GF-D8 (cell line): ENCODE results near the gene LIG3.
A peak's percentile ranks its signal among the peaks of the same experiment; 100 is the strongest.
"Not testable (repeated sequence)": the region's sequence is repeated elsewhere in the genome, so short reads cannot be mapped to it uniquely, and the experiment has no call there.

Experiments
- DNase-seq: peaks from one replicate; lab custom pipeline; 2025; lab: John Stamatoyannopoulos, UW

The LIG3 gene

GRCh38 chr17:34980353-34980680 lies at the start of gene LIG3:
TSS of gene LIG3 (plus strand) at chr17:34980512. CDS start at chr17:34983006, 2,494 bp downstream.
- DNase-seq, result peak; percentile 50

GRCh38 chr17:34950780-34951179 lies 29.5 kb upstream of the LIG3 start:
- DNase-seq, result not testable (repeated sequence)

DNA sequence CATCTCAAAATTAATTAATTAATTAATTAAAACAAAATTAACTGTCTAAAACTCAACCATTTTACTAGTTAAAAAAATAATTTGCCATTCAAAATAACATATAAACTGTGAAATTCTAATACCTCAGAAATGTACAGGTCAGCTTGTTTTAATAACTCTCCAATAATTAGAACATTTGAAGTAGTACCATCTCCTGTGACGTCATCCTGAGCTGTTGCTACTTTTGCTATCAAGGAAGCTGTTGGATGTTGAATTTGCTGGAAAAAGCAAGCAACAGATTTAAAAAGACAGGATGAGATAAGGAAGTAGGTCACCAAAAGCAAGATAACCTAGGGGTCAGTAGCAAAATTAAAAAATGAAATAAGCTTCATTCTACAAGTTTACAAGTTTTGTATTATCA lies 21.9 kb upstream of the LIG3 start:
- no peak for DNase-seq

- peak; percentile 54 for DNase-seq
Observed at GRCh38 chr17:34961093-34961911, 19.0 kb upstream of the LIG3 start, which contains the start of the genes CCT6B and ZNF830. TSS of gene CCT6B (minus strand) at chr17:34961460. CDS start at chr17:34961393, 67 bp downstream. TSS of gene ZNF830 (plus strand) at chr17:34961540. CDS start at chr17:34961567, 27 bp downstream.

- DNase-seq, result no peak
Observed at GRCh38 chr17:34974179-34974578, 6.1 kb upstream of the LIG3 start.

DNA sequence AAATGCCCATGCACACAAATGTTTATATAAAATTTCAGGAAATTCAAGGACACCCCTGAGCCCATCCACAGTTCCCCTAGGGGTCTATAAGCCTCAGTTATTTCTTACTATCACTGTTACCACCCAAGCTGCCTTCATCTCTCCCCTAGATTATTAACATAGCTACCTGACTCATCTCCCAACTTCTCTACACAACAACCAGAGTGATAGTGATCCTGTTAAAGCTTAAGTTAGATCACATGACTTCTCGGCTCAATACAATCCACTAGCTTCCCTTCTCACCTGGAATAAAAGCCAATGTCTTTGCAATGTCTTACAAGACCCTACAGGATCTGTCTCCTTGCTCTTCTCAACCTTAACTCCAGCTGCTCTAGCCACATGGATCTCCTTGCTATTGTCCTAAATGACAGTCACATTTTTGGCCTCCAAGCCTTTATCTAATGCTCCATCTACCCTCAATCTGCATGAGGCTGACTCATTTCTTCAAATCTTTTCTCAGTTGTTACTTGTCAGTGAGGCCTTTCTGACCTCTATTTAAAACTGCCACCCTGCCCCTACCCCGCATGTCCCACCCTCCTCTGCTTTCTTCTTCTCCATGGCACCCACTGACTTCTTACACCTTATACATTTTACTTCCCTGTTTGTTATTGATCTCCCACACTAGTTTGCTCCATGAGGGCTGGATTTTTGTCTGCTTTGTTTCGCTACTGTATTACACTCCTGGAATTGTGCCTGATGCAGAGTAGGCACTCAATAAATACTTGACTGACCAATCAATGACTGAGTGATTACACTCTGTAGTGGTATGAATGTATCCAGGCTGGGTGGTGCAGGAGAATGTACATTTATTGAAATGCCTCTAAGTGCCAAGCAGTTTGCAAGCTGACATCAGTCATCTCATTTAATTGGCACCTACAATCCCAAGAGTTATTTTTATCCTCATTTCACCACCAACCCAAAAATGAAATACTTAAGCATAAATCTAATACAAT lies 5.2 kb upstream of the LIG3 start:
- DNase-seq, result no peak

DNA sequence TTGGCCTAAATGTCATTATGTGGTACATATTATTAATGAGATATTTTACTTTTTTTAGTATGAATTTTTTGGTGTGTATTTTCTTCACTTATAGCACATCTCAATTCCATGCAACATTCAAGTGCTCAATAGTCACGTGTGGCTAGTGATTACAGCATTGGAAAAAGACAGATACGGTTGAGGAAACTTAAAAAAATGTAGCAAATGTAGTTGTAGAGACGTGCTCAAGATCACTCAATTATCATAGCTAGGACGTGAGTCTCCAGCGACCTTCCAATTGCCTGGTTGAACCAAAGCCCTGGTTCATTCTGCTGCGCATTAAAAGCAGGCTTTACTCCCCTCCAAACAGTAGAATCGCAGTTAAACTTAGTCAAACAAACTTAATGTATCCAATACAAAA lies 1.2 kb upstream of the LIG3 start:
- DNase-seq, result no peak

GRCh38 chr17:34979650-34980352 lies 511 bp upstream of the LIG3 start:
- DNase-seq, result no peak

DNA sequence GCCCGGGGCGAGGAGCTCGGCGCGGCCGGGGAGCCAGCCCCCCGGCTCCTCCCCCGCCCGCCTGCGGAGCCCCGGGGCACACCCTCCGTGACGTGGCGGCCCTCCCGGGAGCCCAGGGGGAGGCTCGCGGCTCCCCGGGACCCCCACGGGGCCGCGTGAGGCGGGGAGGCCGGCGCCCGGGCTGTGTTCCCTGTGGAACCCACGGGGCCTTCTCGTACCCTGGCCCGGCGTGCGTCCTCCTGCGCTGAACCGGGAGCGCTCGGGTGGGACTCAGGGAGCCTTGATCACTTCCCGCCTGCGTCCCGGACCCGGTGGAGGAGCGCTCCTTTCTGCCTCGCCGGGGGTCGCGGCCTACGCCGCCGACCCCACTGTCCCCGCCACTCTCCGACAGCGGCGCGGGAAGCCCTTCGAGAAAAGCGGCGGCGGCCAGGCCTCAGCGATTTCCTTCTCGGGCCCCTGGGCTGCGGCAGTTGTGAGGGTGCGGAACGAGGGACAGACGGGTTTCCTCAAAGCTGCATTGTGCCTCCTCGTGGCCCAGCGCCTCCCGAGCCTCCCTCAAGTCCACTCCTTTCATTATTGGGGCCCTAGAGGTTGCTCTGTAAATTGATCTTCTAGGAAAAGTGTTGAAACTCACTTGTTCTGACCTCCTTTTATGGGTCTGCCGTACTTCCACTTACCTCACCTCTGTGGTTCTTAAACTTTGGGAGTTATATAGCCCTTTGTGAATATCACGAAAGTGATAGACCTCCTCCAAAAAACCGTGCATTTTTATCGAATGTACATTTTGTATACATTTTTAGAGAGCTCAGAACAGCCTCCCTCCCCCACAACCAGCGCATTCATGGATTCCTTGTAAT lies 597 bp downstream of the LIG3 start:
- peak; percentile 82 for DNase-seq

DNA sequence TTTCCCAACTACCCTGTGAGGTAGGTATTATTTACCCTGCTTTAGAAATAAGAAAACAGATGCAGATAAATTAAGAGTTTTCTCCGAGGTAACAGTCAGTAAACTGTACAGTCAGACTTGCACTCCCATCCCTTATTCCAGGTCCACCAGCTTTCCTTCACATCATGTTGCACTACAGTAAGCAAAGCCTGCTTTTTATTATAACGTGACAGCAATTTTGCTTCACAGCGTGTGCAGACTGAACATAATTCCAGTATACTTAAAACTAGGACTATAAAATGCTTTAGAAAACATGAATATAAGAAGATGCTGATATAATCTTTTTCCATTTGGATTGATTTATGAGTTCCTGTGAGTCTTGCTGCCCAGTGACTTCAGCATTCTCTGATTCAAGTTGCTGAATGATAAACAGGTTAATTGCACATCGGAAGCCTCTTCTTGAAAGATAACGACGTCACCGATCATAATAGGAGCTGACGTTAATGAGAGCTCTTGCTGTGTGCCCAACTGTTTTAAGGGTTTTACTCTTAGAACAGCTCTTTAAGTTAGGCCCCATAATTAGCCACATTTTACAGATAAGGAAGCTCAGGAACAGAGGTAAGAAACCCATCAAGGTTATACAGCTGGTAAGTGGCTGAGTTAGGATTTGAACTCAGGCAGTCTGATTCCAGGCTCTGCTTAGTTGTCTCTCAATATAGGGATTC lies 1.4 kb downstream of the LIG3 start:
- DNase-seq, result peak; percentile 3

- no peak for DNase-seq
Observed at GRCh38 chr17:34987232-34987631, 6.9 kb downstream of the LIG3 start.

- peak; percentile 47 for DNase-seq
Observed at GRCh38 chr17:34988644-34989043, 8.3 kb downstream of the LIG3 start.

DNA sequence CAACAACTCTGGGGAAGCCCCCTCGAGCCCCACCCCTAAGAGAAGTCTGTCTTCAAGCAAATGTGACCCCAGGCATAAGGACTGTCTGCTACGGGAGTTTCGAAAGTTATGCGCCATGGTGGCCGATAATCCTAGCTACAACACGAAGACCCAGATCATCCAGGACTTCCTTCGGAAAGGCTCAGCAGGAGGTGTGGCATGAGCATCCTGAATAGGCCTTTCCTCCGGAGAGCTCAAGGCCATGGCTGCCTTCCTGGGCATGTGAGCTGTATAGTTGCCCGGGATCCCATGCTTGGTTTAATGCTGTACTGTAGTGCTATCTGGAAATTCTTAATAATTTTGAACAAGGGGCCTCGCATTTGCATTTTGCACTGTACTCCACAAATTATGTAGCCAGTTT lies 9.2 kb downstream of the LIG3 start:
- no peak for DNase-seq

DNA sequence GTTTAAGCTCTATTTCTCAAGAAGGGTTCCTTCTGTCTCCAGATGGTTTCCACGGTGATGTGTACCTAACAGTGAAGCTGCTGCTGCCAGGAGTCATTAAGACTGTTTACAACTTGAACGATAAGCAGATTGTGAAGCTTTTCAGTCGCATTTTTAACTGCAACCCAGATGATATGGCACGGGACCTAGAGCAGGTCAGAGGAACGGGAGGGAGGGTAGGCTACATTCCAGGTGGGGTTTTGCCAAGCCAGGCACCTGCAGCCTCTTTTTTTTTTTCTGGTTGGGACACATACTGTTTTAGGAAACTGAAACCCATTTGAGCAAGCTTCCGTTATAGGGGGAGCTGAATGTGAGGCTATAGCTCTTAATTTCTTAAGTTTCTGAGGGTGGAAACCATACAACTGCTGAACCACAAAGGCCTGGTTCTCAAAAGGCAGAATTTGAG lies 10.6 kb downstream of the LIG3 start:
- DNase-seq, result peak; percentile 83

- DNase-seq, result peak; percentile 25
Observed at GRCh38 chr17:34991606-34992005, 11.3 kb downstream of the LIG3 start.

DNA sequence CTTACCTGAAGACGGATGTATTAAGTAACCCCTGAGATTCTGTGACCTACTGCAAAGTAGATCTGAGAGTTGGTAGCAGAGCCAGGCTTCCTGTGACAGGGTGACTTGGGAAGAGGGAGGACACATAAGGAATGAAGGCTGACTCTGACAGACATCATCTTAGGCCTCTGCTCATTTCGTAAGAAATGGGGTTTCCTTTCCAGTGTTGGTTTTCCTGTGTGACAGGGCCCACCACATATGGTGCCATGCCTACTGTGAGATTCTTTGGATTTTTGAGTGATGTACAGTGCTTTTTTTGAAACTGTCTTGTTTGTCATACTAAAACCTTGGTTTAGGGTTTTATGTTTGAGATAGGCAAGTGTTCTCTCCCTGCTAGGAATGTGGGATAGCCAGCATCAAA lies 12.7 kb downstream of the LIG3 start:
- DNase-seq, result peak; percentile 10

- DNase-seq, result peak; percentile 13
Observed at GRCh38 chr17:34996422-34997285, 16.3 kb downstream of the LIG3 start.

DNA sequence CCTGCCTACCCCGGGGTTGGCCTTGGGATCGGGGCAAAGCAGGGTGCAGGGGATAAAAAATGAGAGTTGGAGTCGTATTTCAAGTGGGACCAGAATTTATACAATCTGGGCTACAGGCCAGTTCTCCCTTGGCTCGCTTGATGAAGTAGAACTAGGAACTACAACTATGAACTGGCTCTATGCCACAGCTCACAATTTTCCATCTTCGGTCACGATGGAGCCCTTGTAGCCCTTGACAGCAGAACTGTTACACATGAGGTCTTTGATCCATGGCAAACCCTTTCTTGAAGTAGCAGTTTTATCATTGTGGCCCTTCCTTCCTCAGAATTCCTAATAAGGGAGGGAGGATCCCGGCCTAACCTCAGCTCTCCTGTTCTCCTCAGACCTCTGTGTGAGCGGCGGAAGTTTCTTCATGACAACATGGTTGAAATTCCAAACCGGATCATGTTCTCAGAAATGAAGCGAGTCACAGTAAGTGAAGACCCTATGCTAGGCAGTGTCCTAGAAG lies 17.1 kb downstream of the LIG3 start:
- no peak for DNase-seq

- no peak for DNase-seq
Observed at GRCh38 chr17:34998205-34998604, 17.9 kb downstream of the LIG3 start.
